K562 (cell line): ENCODE results near the gene NDUFS5. TPM values are rescaled to one million over a fixed set of nuclear protein-coding genes. Genes with fewer than 3 reads are reported as not detected.

Experiments
- ATAC-seq: fragments of 200-7000 bp; cut with Tn5 transposase; 3 replicates; pipeline ENCODE4 v1.9.1; 2020; ENCODE audit warnings: moderate library complexity
- BruUV-seq: library from RNA; stranded (reverse); fragments of 400-500 nt; replicated peaks from 2 replicates; lab custom pipeline; 2021; lab: Mats Ljungman, UMichigan
- CTCF ChIA-PET: fragments of 300-600 bp; formaldehyde crosslinking; extraction: SDS; loops from one replicate; lab custom pipeline; 2021; ENCODE audit warnings: low intra/inter-chr PET ratio; lab: Yijun Ruan, JAX
- POLR2A ChIA-PET: fragments of 300-600, 350-650 bp; sonication (Branson Sonifier 250); formaldehyde crosslinking; extraction: SDS; loops from one replicate; lab custom pipeline; 2021; ENCODE audit warnings: antibody characterized with exemption, inconsistent platforms; lab: Yijun Ruan, JAX
- DNase-seq, 4 experiments: peaks; one replicate each; pipeline versions ENCODE4 v3.0.0 to v3.0.0-alpha.2; 2011 to 2018; ENCODE audit warnings: low spot score in 3 of 4, mixed read lengths in 3 of 4; ENCODE audit errors: extremely low read depth in 1 of 4
- FAIRE-seq: peaks from 2 replicates; lab custom pipeline; 2011; peaks lifted over from hg19 to GRCh38; lab: Jason Lieb, UNC
- H2AFZ ChIP-seq: 2 replicates; pipeline ENCODE4 v1.6.0; 2011; ENCODE audit warnings: low read depth, low read length, control low read depth, inconsistent platforms
- H3K27ac ChIP-seq: fragments of 200-600 bp; 3 replicates; pipeline ENCODE4 v1.8.0; 2011; ENCODE audit warnings: low read depth, mild to moderate bottlenecking, control low read depth, inconsistent platforms, low read length, moderate library complexity, mixed read lengths; ENCODE audit errors: extremely low read depth
- H3K27me3 ChIP-seq, 2 experiments: fragments of 300-600 bp in 1 of 2; 2 replicates in 1 of 2; 3 replicates in 1 of 2; pipeline versions ENCODE4 v1.6.0 to v1.8.0; 2011; ENCODE audit warnings: inconsistent platforms in 2 of 2, low read length in 2 of 2, mild to moderate bottlenecking in 1 of 2, mixed read lengths in 1 of 2, moderate library complexity in 1 of 2; ENCODE audit not compliant: control insufficient read depth in 2 of 2, insufficient read depth in 2 of 2
- H3K36me3 ChIP-seq: fragments of 300-600 bp; 3 replicates; pipeline ENCODE4 v1.8.0; 2011; ENCODE audit warnings: mild to moderate bottlenecking, low read length, inconsistent platforms; ENCODE audit not compliant: control insufficient read depth, insufficient read depth
- H3K4me1 ChIP-seq, 2 experiments: fragments of 200-600 bp in 1 of 2; replicated peaks in 1 of 2; 2 replicates in 1 of 2; 3 replicates in 1 of 2; pipeline versions ENCODE4 v1.5.1 to v1.8.0; 2011; ENCODE audit warnings: inconsistent platforms in 2 of 2, low read length in 2 of 2, mild to moderate bottlenecking in 1 of 2, mixed read lengths in 1 of 2, moderate library complexity in 1 of 2; ENCODE audit not compliant: control insufficient read depth in 2 of 2, insufficient read depth in 2 of 2
- H3K4me2 ChIP-seq: 2 replicates; pipeline ENCODE4 v1.6.1; 2011; ENCODE audit warnings: low read length, control low read depth, inconsistent platforms, mixed read lengths; ENCODE audit not compliant: insufficient read depth
- H3K4me3 ChIP-seq: fragments of 200-600 bp; sonication (generic), shearing (Covaris generic); 2 replicates; pipeline ENCODE4 v1.5.1; 2016; ENCODE audit warnings: control low read depth, inconsistent platforms
- H3K79me2 ChIP-seq: fragments of 200-600 bp; 3 replicates; pipeline ENCODE4 v1.8.0; 2011; ENCODE audit warnings: low read length, inconsistent platforms; ENCODE audit not compliant: control insufficient read depth, insufficient read depth
- H3K9ac ChIP-seq, 2 experiments: 2 replicates each; pipeline versions ENCODE4 v1.6.0 to v1.6.1; 2011; ENCODE audit warnings: low read depth in 2 of 2, low read length in 2 of 2, control low read depth in 1 of 2, inconsistent platforms in 1 of 2, mild to moderate bottlenecking in 1 of 2, mixed read lengths in 1 of 2; ENCODE audit not compliant: insufficient read depth in 1 of 2
- H3K9me1 ChIP-seq: one replicate; pipeline ENCODE4 v1.6.0; 2011; ENCODE audit warnings: inconsistent platforms, mild to moderate bottlenecking, low read length, moderate library complexity; ENCODE audit not compliant: control insufficient read depth, insufficient read depth
- H3K9me3 ChIP-seq: replicated peaks from 2 replicates; pipeline ENCODE4 v1.5.1; 2011; ENCODE audit warnings: low read depth, low read length, inconsistent platforms; ENCODE audit not compliant: control insufficient read depth, insufficient read depth
- H4K20me1 ChIP-seq: replicated peaks from 2 replicates; pipeline ENCODE4 v1.6.1; 2011; ENCODE audit warnings: low read length, inconsistent platforms, mixed read lengths; ENCODE audit not compliant: control insufficient read depth, insufficient read depth
- CEBPG ChIP-seq, 3 experiments: fragments of 200-800 bp in 1 of 3; sonication (Bioruptor generic) in 1 of 3; sonication (generic) in 1 of 3; formaldehyde crosslinking in 1 of 3; IDR thresholded peaks in 2 of 3; conservative IDR thresholded peaks in 1 of 3; 2 replicates each; pipeline versions ENCODE4 v1.6.1 to v1.8.0; 2016 to 2022; ENCODE audit warnings: missing compliant biosample characterization in 2 of 3, missing genetic modification characterization in 2 of 3, mild to moderate bottlenecking in 1 of 3, missing genetic modification reagents in 1 of 3
- CHD2 ChIP-seq: IDR thresholded peaks from 2 replicates; pipeline ENCODE4 v1.6.1; 2011; ENCODE audit warnings: low read depth, low read length
- LCOR ChIP-seq: sonication (generic); formaldehyde crosslinking; IDR thresholded peaks from 2 replicates; pipeline ENCODE4 v1.8.0; 2022; ENCODE audit warnings: mild to moderate bottlenecking, missing genetic modification reagents
- SRF ChIP-seq, 2 experiments: fragments of 250-450, 450-650 bp in 1 of 2; sonication (Bioruptor Pico) in 1 of 2; sonication (generic) in 1 of 2; formaldehyde crosslinking; IDR thresholded peaks; 2 replicates each; pipeline versions ENCODE4 v1.5.0 to v1.5.1; 2020 to 2022; ENCODE audit warnings: mild to moderate bottlenecking in 1 of 2, missing genetic modification reagents in 1 of 2
- TARDBP ChIP-seq: fragments of 450-650 bp; IDR thresholded peaks from 2 replicates; pipeline ENCODE4 v1.6.1; 2016
- ZNF354B ChIP-seq: fragments of 250-450 bp; sonication (Bioruptor Pico); IDR thresholded peaks from 2 replicates; pipeline ENCODE4 v1.4.0; 2020
- ZSCAN32 ChIP-seq: fragments of 450-650 bp; formaldehyde crosslinking; IDR thresholded peaks from 2 replicates; pipeline ENCODE4 v1.4.0; 2020; ENCODE audit warnings: mild to moderate bottlenecking, moderate library complexity
- WGBS: fragments of 100-300 bp; shearing (Covaris generic); methylation state at CpG from one replicate; pipeline ENCODE4 v1.1.6; 2016; ENCODE audit warnings: low coverage, mixed read lengths; ENCODE audit not compliant: insufficient coverage; ENCODE audit errors: missing lambda C conversion rate; 5-methylcytosine and 5-hydroxymethylcytosine counted together
- in situ Hi-C: fragments of 300-500 bp; cut with MboI; formaldehyde crosslinking; loops from 4 replicates; pipeline ENCODE4 v1.15.0; 2018; ENCODE audit warnings: inconsistent platforms, mixed read lengths
- intact Hi-C: fragments of 100-400 bp; cut with micrococcal nuclease; formaldehyde crosslinking; loops from 2 replicates; pipeline ENCODE4 v1.14.2; 2022
- polyA plus RNA-seq, 8 experiments: library from polyadenylated mRNA; depleted of rRNA in 4 of 8; stranded (reverse) in 5 of 8; unstranded in 3 of 8; fragments of >200 nt; fragmentation: Nextera tagmentation in 2 of 8; fragmentation: Illumina TruSeq in 1 of 8; extraction: Ambion mirVana in 2 of 8; extraction: Trizol in 1 of 8; gene quantifications; 2 replicates each; pipeline versions ENCODE4 v1.2.1 to v1.2.3, GENCODE V29; 2011 to 2014; ENCODE audit warnings: inconsistent platforms in 1 of 8, missing spikeins in 1 of 8
- total RNA-seq, 7 experiments: library from RNA; depleted of rRNA in 6 of 7; stranded (reverse); fragments of >200 nt in 6 of 7; fragmentation: Illumina TruSeq in 2 of 7; extraction: Trizol in 2 of 7; gene quantifications; 2 replicates each; pipeline versions ENCODE4 v1.2.1 to v1.2.3, GENCODE V29; 2011 to 2021; ENCODE audit warnings: low replicate concordance in 1 of 7
- TF ChIP-seq, protein P1 (sequence below): fragments of 450-650 bp; IDR thresholded peaks from 2 replicates; pipeline ENCODE4 v1.6.1; 2016; ENCODE audit warnings: low read depth

The NDUFS5 gene
- total and polyA plus RNA-seq, 9 of the 15 experiments (the other 6 are each of a cell fraction or from before 2014, with no cell fraction given) = 499 to 2,737 (median 1,281) TPM

GRCh38 chr1:39076799-39077148 lies 50.6 kb downstream of the NDUFS5 start:
- Histone ChIP-seq H3K36me3 (no peaks in the 10 kb centered on the region), H3K9ac (peak overlapping the region in 1 of 2 experiments; percentile 43; a peak in 1 of 4 replicates), H3K79me2 (no peaks in the 10 kb centered on the region), H2AFZ (peak overlapping the region; percentile 40; the same call in 1 of the 2 replicates), H3K4me3 (no peak overlapping the region), H3K4me2 (no peak overlapping the region), H3K27me3 (0 out of 5 replicates have a peak, but pooled peaks cover 0 to 5% of the 10 kb centered on the region in 2 experiments), H3K27ac (no peak overlapping the region), H4K20me1 (no peaks in the 10 kb centered on the region), H3K4me1 (peaks cover 3 to 17% of the 10 kb centered on the region in 2 experiments; a peak in 2 of 5 replicates), H3K9me1 (no peaks in the 10 kb centered on the region), H3K9me3 (no peaks in the 10 kb centered on the region)
- no peak for FAIRE-seq
- intact Hi-C loops = no loop called here
- DNase-seq = no peak
- no peak for ATAC-seq
- whole genome bisulfite sequencing = 52% methylated on average over 2 of the region's 2 CpGs
- ChIA-PET CTCF (interaction anchor here (0.6 kb wide), 1 partner anchor 115 kb away, joined by 3 read pairs; no protein-coding TSS in a partner anchor), POLR2A (interaction anchor here (0.6 to 2.0 kb wide), 5 partner anchors 10 to 803 kb away, joined by 3 to 6 read pairs (median 4); no protein-coding TSS in a partner anchor)
- TF ChIP-seq LCOR (CRISPR knock-in tag) (no peak), ZSCAN32 (no peak), CHD2 (no peak), SRF (CRISPR knock-in tag; IDR thresholded peaks at IDR 0.05) (no peak), CEBPG (CRISPR knock-in tag; IDR thresholded peaks at IDR 0.05) (no peak), CEBPG (tag; conservative IDR thresholded peaks at IDR 0.05 in 1 of 2, IDR thresholded peaks at IDR 0.05 in 1 of 2) (no peak), ZNF354B (no peak), TARDBP (no peak)
- TF ChIP-seq, protein P1, sequence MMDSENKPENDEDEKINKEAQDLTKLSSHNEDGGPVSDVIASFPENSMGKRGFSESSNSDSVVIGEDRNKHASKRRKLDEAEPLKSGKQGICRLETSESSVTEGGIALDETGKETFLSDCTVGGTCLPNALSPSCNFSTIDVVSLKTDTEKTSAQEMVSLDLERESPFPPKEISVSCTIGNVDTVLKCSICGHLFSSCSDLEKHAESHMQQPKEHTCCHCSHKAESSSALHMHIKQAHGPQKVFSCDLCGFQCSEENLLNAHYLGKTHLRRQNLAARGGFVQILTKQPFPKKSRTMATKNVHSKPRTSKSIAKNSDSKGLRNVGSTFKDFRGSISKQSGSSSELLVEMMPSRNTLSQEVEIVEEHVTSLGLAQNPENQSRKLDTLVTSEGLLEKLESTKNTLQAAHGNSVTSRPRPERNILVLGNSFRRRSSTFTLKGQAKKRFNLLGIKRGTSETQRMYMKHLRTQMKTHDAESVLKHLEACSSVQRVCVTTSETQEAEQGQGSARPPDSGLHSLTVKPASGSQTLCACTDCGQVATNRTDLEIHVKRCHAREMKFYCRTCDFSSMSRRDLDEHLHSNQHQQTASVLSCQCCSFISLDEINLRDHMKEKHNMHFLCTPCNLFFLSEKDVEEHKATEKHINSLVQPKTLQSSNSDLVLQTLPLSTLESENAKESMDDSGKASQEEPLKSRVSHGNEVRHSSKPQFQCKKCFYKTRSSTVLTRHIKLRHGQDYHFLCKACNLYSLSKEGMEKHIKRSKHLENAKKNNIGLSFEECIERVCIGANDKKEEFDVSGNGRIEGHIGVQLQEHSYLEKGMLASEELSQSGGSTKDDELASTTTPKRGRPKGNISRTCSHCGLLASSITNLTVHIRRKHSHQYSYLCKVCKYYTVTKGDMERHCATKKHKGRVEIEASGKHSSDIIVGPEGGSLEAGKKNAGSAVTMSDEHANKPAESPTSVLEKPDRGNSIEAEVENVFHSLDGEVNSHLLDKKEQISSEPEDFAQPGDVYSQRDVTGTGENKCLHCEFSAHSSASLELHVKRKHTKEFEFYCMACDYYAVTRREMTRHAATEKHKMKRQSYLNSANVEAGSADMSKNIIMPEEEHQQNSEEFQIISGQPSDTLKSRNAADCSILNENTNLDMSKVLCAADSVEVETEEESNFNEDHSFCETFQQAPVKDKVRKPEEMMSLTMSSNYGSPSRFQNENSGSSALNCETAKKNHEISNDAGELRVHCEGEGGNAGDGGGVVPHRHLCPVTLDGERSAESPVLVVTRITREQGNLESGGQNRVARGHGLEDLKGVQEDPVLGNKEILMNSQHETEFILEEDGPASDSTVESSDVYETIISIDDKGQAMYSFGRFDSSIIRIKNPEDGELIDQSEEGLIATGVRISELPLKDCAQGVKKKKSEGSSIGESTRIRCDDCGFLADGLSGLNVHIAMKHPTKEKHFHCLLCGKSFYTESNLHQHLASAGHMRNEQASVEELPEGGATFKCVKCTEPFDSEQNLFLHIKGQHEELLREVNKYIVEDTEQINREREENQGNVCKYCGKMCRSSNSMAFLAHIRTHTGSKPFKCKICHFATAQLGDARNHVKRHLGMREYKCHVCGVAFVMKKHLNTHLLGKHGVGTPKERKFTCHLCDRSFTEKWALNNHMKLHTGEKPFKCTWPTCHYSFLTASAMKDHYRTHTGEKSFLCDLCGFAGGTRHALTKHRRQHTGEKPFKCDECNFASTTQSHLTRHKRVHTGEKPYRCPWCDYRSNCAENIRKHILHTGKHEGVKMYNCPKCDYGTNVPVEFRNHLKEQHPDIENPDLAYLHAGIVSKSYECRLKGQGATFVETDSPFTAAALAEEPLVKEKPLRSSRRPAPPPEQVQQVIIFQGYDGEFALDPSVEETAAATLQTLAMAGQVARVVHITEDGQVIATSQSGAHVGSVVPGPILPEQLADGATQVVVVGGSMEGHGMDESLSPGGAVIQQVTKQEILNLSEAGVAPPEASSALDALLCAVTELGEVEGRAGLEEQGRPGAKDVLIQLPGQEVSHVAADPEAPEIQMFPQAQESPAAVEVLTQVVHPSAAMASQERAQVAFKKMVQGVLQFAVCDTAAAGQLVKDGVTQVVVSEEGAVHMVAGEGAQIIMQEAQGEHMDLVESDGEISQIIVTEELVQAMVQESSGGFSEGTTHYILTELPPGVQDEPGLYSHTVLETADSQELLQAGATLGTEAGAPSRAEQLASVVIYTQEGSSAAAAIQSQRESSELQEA = no peak
- BruUV-seq = no TSS peak
- in situ Hi-C loops = no loop called here
